HepG2 (cell line): ENCODE results near the gene C5AR2. TPM values are rescaled to one million over a fixed set of nuclear protein-coding genes. Genes with fewer than 3 reads are reported as not detected.
A peak's percentile ranks its signal among the peaks of the same experiment; 100 is the strongest.

Experiments
- CBX1 ChIP-seq: IDR thresholded peaks from one replicate; pipeline ENCODE4 v1.6.1; 2016; ENCODE audit warnings: antibody characterized with exemption, low read depth
- ELF3 ChIP-seq: IDR thresholded peaks from 2 replicates; pipeline ENCODE4 v1.6.1; 2016; ENCODE audit warnings: missing genetic modification reagents, missing compliant biosample characterization
- FOXA3 ChIP-seq: IDR thresholded peaks from 2 replicates; pipeline ENCODE4 v1.6.1; 2016; ENCODE audit warnings: missing genetic modification reagents, missing compliant biosample characterization
- FOXK1 ChIP-seq: sonication (generic); formaldehyde crosslinking; IDR thresholded peaks from 2 replicates; pipeline ENCODE4 v1.4.0; 2020; ENCODE audit warnings: low read depth, missing genetic modification reagents, borderline replicate concordance
- HES4 ChIP-seq: sonication (generic); formaldehyde crosslinking; IDR thresholded peaks from 2 replicates; pipeline ENCODE4 v1.9.0; 2021; ENCODE audit warnings: mild to moderate bottlenecking, missing genetic modification reagents, borderline replicate concordance
- JUND ChIP-seq: sonication (generic); formaldehyde crosslinking; IDR thresholded peaks from 2 replicates; pipeline ENCODE4 v1.8.0; 2022; ENCODE audit warnings: mild to moderate bottlenecking, missing genetic modification reagents
- KDM1A ChIP-seq: IDR thresholded peaks from 2 replicates; pipeline ENCODE4 v1.6.1; 2016; ENCODE audit warnings: missing compliant biosample characterization
- KDM3A ChIP-seq: IDR thresholded peaks from 2 replicates; pipeline ENCODE4 v1.6.1; 2018; ENCODE audit warnings: low read depth, missing compliant biosample characterization
- MLX ChIP-seq: IDR thresholded peaks from 2 replicates; pipeline ENCODE4 v1.6.1; 2016
- MXD1 ChIP-seq: sonication (generic); formaldehyde crosslinking; IDR thresholded peaks from 2 replicates; pipeline ENCODE4 v1.4.0; 2020; ENCODE audit warnings: mild to moderate bottlenecking, missing genetic modification reagents
- NBN ChIP-seq: fragments of 450-650 bp; conservative IDR thresholded peaks from 2 replicates; pipeline ENCODE4 v1.6.1; 2017
- PLRG1 ChIP-seq: fragments of 450-650 bp; conservative IDR thresholded peaks from 2 replicates; pipeline ENCODE4 v1.6.1; 2016
- PRPF4 ChIP-seq: fragments of 200-400 bp; formaldehyde crosslinking; IDR thresholded peaks from 2 replicates; pipeline ENCODE4 v1.6.1; 2016; ENCODE audit warnings: low read length, low read depth; ENCODE audit not compliant: poor library complexity, severe bottlenecking
- RARA ChIP-seq: IDR thresholded peaks from 2 replicates; pipeline ENCODE4 v1.6.1; 2016; ENCODE audit warnings: missing genetic modification reagents, missing compliant biosample characterization
- RBFOX2 ChIP-seq: fragments of 200-400 bp; formaldehyde crosslinking; IDR thresholded peaks from 2 replicates; pipeline ENCODE4 v1.6.1; 2017; ENCODE audit warnings: low read depth, mild to moderate bottlenecking, low read length
- RXRB ChIP-seq: IDR thresholded peaks from 2 replicates; pipeline ENCODE4 v1.6.1; 2016; ENCODE audit warnings: borderline replicate concordance, missing genetic modification reagents, missing compliant biosample characterization
- SMAD9 ChIP-seq: sonication (generic); formaldehyde crosslinking; IDR thresholded peaks from 2 replicates; pipeline ENCODE4 v1.5.1; 2020; ENCODE audit warnings: mild to moderate bottlenecking, missing genetic modification reagents
- SNRNP70 ChIP-seq: fragments of 200-400 bp; formaldehyde crosslinking; IDR thresholded peaks from 2 replicates; pipeline ENCODE4 v1.6.1; 2017; ENCODE audit warnings: mild to moderate bottlenecking, low read depth, low read length, moderate library complexity
- SOX6 ChIP-seq, 2 experiments: fragments of 450-650 bp in 1 of 2; sonication (generic) in 1 of 2; formaldehyde crosslinking in 1 of 2; IDR thresholded peaks; 2 replicates each; pipeline versions ENCODE4 v1.4.0 to v1.6.1; 2017 to 2020; ENCODE audit warnings: antibody characterized with exemption in 1 of 2, mild to moderate bottlenecking in 1 of 2, missing genetic modification reagents in 1 of 2
- UBTF ChIP-seq: sonication (generic); formaldehyde crosslinking; IDR thresholded peaks from 2 replicates; pipeline ENCODE4 v1.4.0; 2020; ENCODE audit warnings: mild to moderate bottlenecking, missing genetic modification reagents
- ZFP41 ChIP-seq: sonication (generic); formaldehyde crosslinking; IDR thresholded peaks from 2 replicates; pipeline ENCODE4 v1.4.0; 2020; ENCODE audit warnings: mild to moderate bottlenecking, missing genetic modification reagents, borderline replicate concordance
- ZFP82 ChIP-seq: sonication (generic); formaldehyde crosslinking; IDR thresholded peaks from 2 replicates; pipeline ENCODE4 v1.5.1; 2020; ENCODE audit warnings: mild to moderate bottlenecking, missing genetic modification reagents, borderline replicate concordance
- ZMYM2 ChIP-seq: sonication (generic); formaldehyde crosslinking; IDR thresholded peaks from 2 replicates; pipeline ENCODE4 v1.8.0; 2022; ENCODE audit warnings: mild to moderate bottlenecking, missing genetic modification reagents
- ZNF160 ChIP-seq: sonication (generic); formaldehyde crosslinking; IDR thresholded peaks from 2 replicates; pipeline ENCODE4 v1.8.0; 2022; ENCODE audit warnings: mild to moderate bottlenecking, inconsistent platforms, missing genetic modification reagents
- ZNF577 ChIP-seq: sonication (generic); formaldehyde crosslinking; IDR thresholded peaks from 2 replicates; pipeline ENCODE4 v1.4.0; 2020; ENCODE audit warnings: mild to moderate bottlenecking, low read depth, missing genetic modification reagents, borderline replicate concordance
- ZXDC ChIP-seq: sonication (generic); formaldehyde crosslinking; IDR thresholded peaks from 2 replicates; pipeline ENCODE4 v1.5.0; 2020; ENCODE audit warnings: mild to moderate bottlenecking, missing genetic modification reagents
- polyA plus RNA-seq, 8 experiments: library from polyadenylated mRNA; depleted of rRNA in 3 of 8; stranded (reverse) in 7 of 8; unstranded in 1 of 8; fragments of >200 nt; fragmentation: Illumina TruSeq in 4 of 8; extraction: Trizol in 4 of 8; gene quantifications; 2 replicates each; pipeline versions ENCODE4 v1.2.1 to v1.2.3, GENCODE V29; 2011 to 2016; ENCODE audit warnings: low read depth in 4 of 8, missing spikeins in 1 of 8, mixed read lengths in 1 of 8; ENCODE audit not compliant: insufficient read depth in 1 of 8
- total RNA-seq, 5 experiments: library from RNA; depleted of rRNA; stranded (reverse); fragments of >200 nt; fragmentation: Illumina TruSeq; extraction: Trizol; gene quantifications; 2 replicates each; pipeline ENCODE4 v1.2.3, GENCODE V29; 2016; ENCODE audit warnings: low read depth in 1 of 5

Gene C5AR2
- total and polyA plus RNA-seq, 2 of the 13 experiments (the other 11 are each of a cell fraction or from before 2014, with no cell fraction given): 0.09 to 0.24 TPM

DNA sequence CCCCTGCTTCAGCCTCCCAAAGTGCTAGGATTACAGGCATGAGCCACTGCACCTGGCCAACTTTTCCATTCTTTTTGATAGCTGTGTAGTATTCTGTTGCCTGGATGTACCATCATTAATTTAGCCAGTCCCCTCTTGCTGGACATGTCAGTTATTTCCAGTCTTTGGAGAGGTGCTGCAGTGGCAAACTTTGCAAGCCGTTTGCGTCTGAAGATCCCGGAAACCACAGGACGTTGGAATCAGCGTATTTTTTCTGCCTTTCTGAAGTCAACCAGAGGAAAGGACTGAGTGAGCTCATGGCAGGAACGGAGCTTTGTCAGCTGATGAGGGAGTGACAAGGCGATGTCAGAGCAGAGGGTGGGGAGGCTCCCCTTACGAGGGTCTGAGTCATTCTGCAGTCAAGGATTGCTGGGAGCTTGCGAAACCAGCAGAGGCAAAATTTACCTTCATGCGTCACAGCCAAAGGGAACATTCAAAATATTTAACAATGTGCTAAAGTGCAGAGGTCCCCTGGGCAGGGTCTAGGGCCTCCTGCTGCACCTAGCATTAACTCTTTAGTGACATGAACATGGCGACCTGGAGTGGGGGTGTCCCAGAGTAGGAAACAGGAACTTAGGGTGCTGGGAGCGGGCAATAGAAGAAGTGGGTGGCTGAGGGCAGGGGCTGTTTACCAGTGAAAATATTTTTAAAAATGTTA, 16.7 kb upstream of the C5AR2 start (continued):
- TF ChIP-seq RBFOX2 (no peak), NBN (no peak), SMAD9 (no peak), CBX1 (no peak), JUND (CRISPR knock-in tag) (peak; percentile 98), FOXK1 (CRISPR knock-in tag) (peak; percentile 61; the same call in 1 of the 2 replicates), HES4 (CRISPR knock-in tag) (no peak), ZNF577 (CRISPR knock-in tag) (no peak), SOX6 (IDR thresholded peaks at IDR 0.05) (no peak), SOX6 (CRISPR knock-in tag; IDR thresholded peaks at IDR 0.05) (peak; percentile 93), ZFP82 (CRISPR knock-in tag) (no peak), PLRG1 (no peak), ZMYM2 (CRISPR knock-in tag) (peak; percentile 86), ZFP41 (CRISPR knock-in tag) (no peak), PRPF4 (no peak), MLX (CRISPR knock-in tag) (peak; percentile 90), ZNF160 (CRISPR knock-in tag) (no peak), ELF3 (CRISPR knock-in tag) (peak; percentile 68), UBTF (peak; percentile 38; the same call in 1 of the 2 replicates), RXRB (peak; percentile 74), SNRNP70 (no peak), KDM1A (0 out of 2 replicates have a peak, but pooled peaks have one; percentile 61), KDM3A (CRISPR knock-in tag) (peak; percentile 85; the same call in 1 of the 2 replicates), ZXDC (CRISPR knock-in tag) (no peak), MXD1 (no peak), FOXA3 (CRISPR knock-in tag) (peak; percentile 92), RARA (CRISPR knock-in tag) (peak; percentile 68)
